ENCODE measurements around the gene ATXN7L1. TPM values are rescaled to one million over a fixed set of nuclear protein-coding genes. Genes with fewer than 3 reads are reported as not detected.

Gene ATXN7L1
- total RNA-seq, 1 donor: 17.3 TPM

- no peak for TF ChIP-seq CTCF (IDR thresholded peaks at IDR 0.05; ENCODE audit: insufficient read depth, low read depth, low read length)
- DNase-seq (ENCODE audit: low read depth): no peak
- H3K4me3 ChIP-seq (ENCODE audit: low read depth, low read length): no peak overlapping the region
Observed at GRCh38 chr7:105905910-105906568, 29.6 kb upstream of the ATXN7L1 start.

GRCh38 chr7:105905209-105905909 is 29.0 kb upstream of the ATXN7L1 start:
- TF ChIP-seq CTCF (IDR thresholded peaks at IDR 0.05; ENCODE audit: insufficient read depth, low read depth, low read length): no peak
- H3K4me3 ChIP-seq (ENCODE audit: low read depth, low read length): no peak overlapping the region
- DNase-seq (ENCODE audit: low read depth): no peak

GRCh38 chr7:105904064-105904463 is 27.7 kb upstream of the ATXN7L1 start:
- no peak overlapping the region for H3K4me3 ChIP-seq (ENCODE audit: low read depth, low read length)
- TF ChIP-seq CTCF (IDR thresholded peaks at IDR 0.05; ENCODE audit: insufficient read depth, low read depth, low read length): no peak
- no peak for DNase-seq (ENCODE audit: low read depth)

- H3K4me3 ChIP-seq (ENCODE audit: low read depth, low read length): no peak overlapping the region
- TF ChIP-seq CTCF (IDR thresholded peaks at IDR 0.05; ENCODE audit: insufficient read depth, low read depth, low read length): no peak
- DNase-seq (ENCODE audit: low read depth): no peak
Observed at GRCh38 chr7:105902325-105902911, 26.0 kb upstream of the ATXN7L1 start.

- TF ChIP-seq CTCF (IDR thresholded peaks at IDR 0.05; ENCODE audit: insufficient read depth, low read depth, low read length): no peak
- no peak overlapping the region for H3K4me3 ChIP-seq (ENCODE audit: low read depth, low read length)
- DNase-seq (ENCODE audit: low read depth): no peak
Observed at GRCh38 chr7:105897999-105898398, 21.6 kb upstream of the ATXN7L1 start.

GRCh38 chr7:105896407-105896911 is 20.1 kb upstream of the ATXN7L1 start:
- no peak overlapping the region for H3K4me3 ChIP-seq (ENCODE audit: low read depth, low read length)
- TF ChIP-seq CTCF (IDR thresholded peaks at IDR 0.05; ENCODE audit: insufficient read depth, low read depth, low read length): no peak
- DNase-seq (ENCODE audit: low read depth): peak; percentile 66

All from fibroblast of villous mesenchyme (primary cell).